Calu3 (cell line): ENCODE measurements around the gene ACTR1A. TPM values are rescaled to one million over a fixed set of nuclear protein-coding genes. Genes with fewer than 3 reads are reported as not detected.

ENCODE experiments used
- BruUV-seq: library from RNA; stranded (reverse); fragments of 400-500 nt; replicated peaks from 2 replicates; lab custom pipeline; 2021; lab: Mats Ljungman, UMichigan
- CTCF ChIA-PET: fragments of 300-600 bp; sonication (Branson Sonifier 250); formaldehyde crosslinking; loops from one replicate; lab custom pipeline; 2022; ENCODE audit warnings: antibody characterized with exemption; lab: Charles Lee
- DNase-seq: peaks from one replicate; pipeline ENCODE4 v3.0.0; 2022
- H3K27ac Mint-ChIP-seq: one replicate; pipeline ENCODE4 v1.8.0; 2022; ENCODE audit warnings: mixed read lengths; ENCODE audit not compliant: unreplicated experiment
- H3K27me3 Mint-ChIP-seq: one replicate; pipeline ENCODE4 v1.8.0; 2022; ENCODE audit warnings: mixed read lengths; ENCODE audit not compliant: unreplicated experiment
- H3K36me3 Mint-ChIP-seq: one replicate; pipeline ENCODE4 v1.8.0; 2022; ENCODE audit warnings: mild to moderate bottlenecking, moderate library complexity, mixed read lengths; ENCODE audit not compliant: insufficient read depth, unreplicated experiment
- H3K4me1 Mint-ChIP-seq: one replicate; pipeline ENCODE4 v1.8.0; 2022; ENCODE audit warnings: mild to moderate bottlenecking, low read depth, mixed read lengths; ENCODE audit not compliant: unreplicated experiment
- H3K4me3 Mint-ChIP-seq: one replicate; pipeline ENCODE4 v1.8.0; 2022; ENCODE audit warnings: mild to moderate bottlenecking, low read depth, moderate library complexity, mixed read lengths; ENCODE audit not compliant: unreplicated experiment
- H3K9me3 Mint-ChIP-seq: one replicate; pipeline ENCODE4 v1.8.0; 2022; ENCODE audit warnings: low read depth, mixed read lengths; ENCODE audit not compliant: unreplicated experiment
- intact Hi-C: fragments of 100-400 bp; cut with micrococcal nuclease; formaldehyde crosslinking; loops from one replicate; pipeline ENCODE4 v1.10.0; 2022; ENCODE audit not compliant: unreplicated experiment
- total RNA-seq: library from RNA; stranded (reverse); gene quantifications from 2 replicates; pipeline ENCODE4 v1.2.3, GENCODE V29; 2022
- TF ChIP-seq, protein P1 (sequence below): fragments of 200-600 bp; IDR thresholded peaks from one replicate; pipeline ENCODE4 v1.8.0; 2022; ENCODE audit warnings: antibody characterized with exemption; ENCODE audit not compliant: unreplicated experiment

Gene ACTR1A
- total RNA-seq, 1 experiment from 2014 or later: 48.2 TPM

DNA sequence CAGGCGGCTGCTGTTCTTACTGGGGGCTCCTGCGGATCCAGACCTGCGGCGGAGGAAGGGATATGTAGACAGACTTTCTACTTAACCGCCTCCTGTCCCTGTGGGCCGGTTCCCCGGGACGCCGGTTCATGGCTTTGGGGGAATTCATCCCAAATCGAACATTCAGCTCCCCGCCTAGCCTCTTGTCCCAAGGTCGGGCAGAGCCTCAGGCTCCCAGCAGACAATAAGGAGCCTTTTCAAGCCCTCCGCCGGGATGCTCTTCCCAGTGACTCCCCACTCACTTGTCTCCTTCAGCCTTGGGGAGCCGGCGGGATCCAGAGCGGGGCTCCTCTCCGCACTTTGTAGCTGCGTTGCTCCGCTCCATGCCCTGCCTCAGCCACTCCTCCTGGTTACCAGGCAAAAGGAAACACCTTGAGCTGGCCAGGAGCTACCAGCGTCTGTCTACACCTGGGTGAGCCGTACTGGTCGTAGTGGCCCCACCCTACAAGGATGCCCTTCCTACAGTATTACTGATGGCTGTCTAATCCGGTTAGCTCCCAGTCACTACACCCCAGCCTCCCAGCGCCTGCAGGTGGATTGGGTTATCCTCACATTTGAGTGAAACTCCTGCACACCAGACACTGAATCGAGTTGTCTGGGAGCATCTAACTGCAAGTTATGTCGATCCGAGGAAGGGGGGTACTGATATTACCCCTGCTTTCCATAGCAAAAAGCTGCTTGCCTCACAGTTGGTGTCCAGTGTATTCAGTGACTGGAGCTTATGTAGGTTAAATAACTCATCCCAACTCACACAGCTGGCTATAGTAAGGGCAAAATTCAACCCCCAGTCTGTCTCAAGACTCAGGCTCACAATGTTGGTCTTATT lies 51.2 kb downstream of the ACTR1A start, which contains the start of gene C10orf95:
Gene C10orf95, minus strand, starts transcription at position 439 of the 865 bp plus-strand sequence. CDS start 450 bp downstream, outside the sequence.
- H3K27me3 Mint-ChIP-seq: no peaks in the 10 kb centered on the region
- H3K4me3 Mint-ChIP-seq: peak within 1 kb of the TSS; percentile 78
- BruUV-seq: no TSS peak
- CTCF ChIA-PET: interaction anchor here (0.7 to 1.4 kb wide), 3 partner anchors 11 to 104 kb away, joined by 3 read pairs; partner anchors contain the start of gene CUEDC2
- TF ChIP-seq, protein P1, sequence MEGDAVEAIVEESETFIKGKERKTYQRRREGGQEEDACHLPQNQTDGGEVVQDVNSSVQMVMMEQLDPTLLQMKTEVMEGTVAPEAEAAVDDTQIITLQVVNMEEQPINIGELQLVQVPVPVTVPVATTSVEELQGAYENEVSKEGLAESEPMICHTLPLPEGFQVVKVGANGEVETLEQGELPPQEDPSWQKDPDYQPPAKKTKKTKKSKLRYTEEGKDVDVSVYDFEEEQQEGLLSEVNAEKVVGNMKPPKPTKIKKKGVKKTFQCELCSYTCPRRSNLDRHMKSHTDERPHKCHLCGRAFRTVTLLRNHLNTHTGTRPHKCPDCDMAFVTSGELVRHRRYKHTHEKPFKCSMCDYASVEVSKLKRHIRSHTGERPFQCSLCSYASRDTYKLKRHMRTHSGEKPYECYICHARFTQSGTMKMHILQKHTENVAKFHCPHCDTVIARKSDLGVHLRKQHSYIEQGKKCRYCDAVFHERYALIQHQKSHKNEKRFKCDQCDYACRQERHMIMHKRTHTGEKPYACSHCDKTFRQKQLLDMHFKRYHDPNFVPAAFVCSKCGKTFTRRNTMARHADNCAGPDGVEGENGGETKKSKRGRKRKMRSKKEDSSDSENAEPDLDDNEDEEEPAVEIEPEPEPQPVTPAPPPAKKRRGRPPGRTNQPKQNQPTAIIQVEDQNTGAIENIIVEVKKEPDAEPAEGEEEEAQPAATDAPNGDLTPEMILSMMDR: no peak
- DNase-seq: no peak
- no peaks in the 10 kb centered on the region for H3K9me3 Mint-ChIP-seq
- no peaks in the 10 kb centered on the region for H3K4me1 Mint-ChIP-seq
- intact Hi-C loops: no loop called here
- H3K36me3 Mint-ChIP-seq: peaks cover 31% of the 10 kb centered on the region
- peak within 1 kb of the TSS; percentile 42 for H3K27ac Mint-ChIP-seq

DNA sequence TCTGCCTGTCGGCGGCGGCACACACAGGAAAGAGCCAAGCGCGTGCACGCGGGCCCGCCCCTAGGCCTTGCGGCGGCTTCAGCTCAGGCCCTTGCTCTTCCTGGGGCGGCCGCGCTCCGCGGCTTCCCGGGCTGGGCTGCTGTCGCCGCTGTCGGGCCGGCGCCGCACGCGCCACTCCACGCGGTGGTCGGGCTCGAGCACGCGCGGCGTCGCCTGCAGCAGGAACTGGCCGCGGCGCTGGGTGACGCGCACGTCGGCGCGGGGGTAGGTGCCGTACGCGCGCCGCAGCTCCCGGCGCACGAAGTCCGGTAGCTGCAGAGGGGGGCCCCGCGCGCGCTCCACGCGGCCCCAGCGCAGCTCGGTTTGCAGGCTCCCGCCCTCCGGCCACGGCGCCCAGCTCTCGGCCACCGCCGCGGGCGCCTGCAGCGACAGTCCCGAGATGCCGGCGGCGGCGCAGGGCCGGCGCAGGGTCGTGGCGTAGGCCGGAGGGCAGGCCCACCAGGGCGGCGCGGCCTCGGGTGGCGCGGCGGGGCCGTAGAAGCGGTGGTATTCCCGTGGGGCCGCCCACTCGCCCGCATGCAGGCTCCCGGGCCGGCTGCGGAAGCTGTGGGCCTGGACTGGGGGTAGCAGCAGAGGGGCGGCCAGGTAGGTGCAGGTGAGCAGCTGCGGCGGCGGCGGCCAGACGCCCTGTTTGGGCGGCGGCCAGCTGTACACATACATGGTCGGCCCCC lies 52.0 kb downstream of the ACTR1A start:
- Mint-ChIP-seq H3K9me3 (no peaks in the 10 kb centered on the region), H3K4me1 (no peaks in the 10 kb centered on the region), H3K27me3 (no peaks in the 10 kb centered on the region), H3K4me3 (peak overlapping the region; percentile 78), H3K27ac (peak overlapping the region; percentile 60), H3K36me3 (peaks cover 31% of the 10 kb centered on the region)
- CTCF ChIA-PET: interaction anchor here (0.7 to 1.6 kb wide), 4 partner anchors 12 to 103 kb away, joined by 3 to 5 read pairs (median 3); partner anchors contain the start of genes CUEDC2 and FBXL15
- peak; percentile 84 for DNase-seq
- TF ChIP-seq, protein P1: no peak
- BruUV-seq: no TSS peak
- intact Hi-C loops: no loop called here

DNA sequence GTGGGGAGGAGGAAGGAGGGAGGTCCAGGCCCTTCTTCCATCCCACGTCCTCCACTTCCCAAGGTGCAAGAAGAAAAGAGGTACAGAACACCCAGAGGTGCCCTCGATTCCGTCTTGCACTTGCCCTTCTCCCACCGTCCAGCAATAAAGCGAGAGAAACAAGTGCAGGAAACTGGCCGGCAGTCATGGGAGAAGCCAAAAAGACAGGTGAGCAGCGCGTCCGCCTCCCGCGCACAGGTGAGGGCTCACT lies 52.5 kb downstream of the ACTR1A start:
- DNase-seq: no peak
- no TSS peak for BruUV-seq
- H3K27me3 Mint-ChIP-seq: no peaks in the 10 kb centered on the region
- H3K4me1 Mint-ChIP-seq: no peaks in the 10 kb centered on the region
- intact Hi-C loops: no loop called here
- CTCF ChIA-PET: interaction anchor here (1.3 to 1.6 kb wide), 2 partner anchors 12 to 29 kb away, joined by 3 to 5 read pairs; partner anchors contain the start of gene FBXL15
- peak overlapping the region; percentile 78 for H3K4me3 Mint-ChIP-seq
- no peaks in the 10 kb centered on the region for H3K9me3 Mint-ChIP-seq
- peaks cover 31% of the 10 kb centered on the region for H3K36me3 Mint-ChIP-seq
- H3K27ac Mint-ChIP-seq: peak overlapping the region; percentile 60
- TF ChIP-seq, protein P1: no peak

DNA sequence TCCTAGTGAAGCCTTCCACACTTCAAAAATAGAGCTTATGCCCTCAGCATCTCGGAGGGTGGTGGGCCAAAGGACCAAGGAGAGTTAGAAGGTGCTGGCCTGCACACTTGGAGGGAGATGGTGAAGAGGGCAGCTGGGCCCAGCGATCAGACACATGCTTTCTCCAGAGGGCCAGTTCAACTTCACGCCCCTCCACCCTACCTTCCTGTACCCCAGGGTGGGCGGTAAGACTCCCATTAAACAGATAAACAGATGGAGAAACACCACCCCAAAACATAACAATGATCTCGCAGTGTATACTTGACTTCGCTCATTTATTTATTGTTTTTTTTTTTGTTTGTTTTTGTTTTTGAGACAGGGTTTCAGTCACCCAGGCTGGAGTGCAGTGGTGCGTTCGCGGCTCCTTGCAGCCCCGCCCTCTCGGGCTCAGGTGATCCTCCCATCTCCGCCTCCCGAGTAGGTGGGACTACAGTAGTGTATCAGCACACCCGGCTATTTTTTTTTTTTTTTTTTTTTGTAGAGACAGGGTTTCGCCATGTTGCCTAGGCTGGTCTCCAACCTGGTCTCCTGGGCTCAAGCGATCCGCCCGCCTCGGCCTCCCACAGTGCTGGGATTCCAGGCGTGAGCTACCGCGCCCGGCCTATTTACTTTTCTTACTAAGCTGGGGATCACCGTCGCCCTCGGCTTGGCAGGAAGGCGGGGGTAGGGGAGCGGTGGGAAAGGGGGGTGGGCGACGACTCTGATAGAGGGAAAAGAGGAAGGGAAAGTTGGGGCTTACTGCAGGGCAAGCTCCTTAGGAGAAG lies 53.0 kb downstream of the ACTR1A start:
- Mint-ChIP-seq H3K9me3 (no peaks in the 10 kb centered on the region), H3K27ac (peak overlapping the region; percentile 60), H3K4me3 (peak overlapping the region; percentile 78), H3K4me1 (no peaks in the 10 kb centered on the region), H3K27me3 (no peaks in the 10 kb centered on the region), H3K36me3 (peaks cover 31% of the 10 kb centered on the region)
- CTCF ChIA-PET: interaction anchor here (0.6 to 1.6 kb wide), 2 partner anchors 28 to 219 kb away, joined by 5 to 7 read pairs; partner anchors contain the start of gene FBXL15
- intact Hi-C loops: no loop called here
- TF ChIP-seq, protein P1: no peak
- no TSS peak for BruUV-seq
- DNase-seq: peak; percentile 82
